HEK293 (cell line): ENCODE data around the gene CACYBP.

ENCODE experiments used
- CTCF ChIA-PET: fragments of 350-600 bp; formaldehyde crosslinking; extraction: SDS; loops from one replicate; lab custom pipeline; 2021; ENCODE audit warnings: antibody characterized with exemption; lab: Yijun Ruan, JAX
- POLR2A ChIA-PET: fragments of 300-600 bp; formaldehyde crosslinking; extraction: SDS; loops from one replicate; lab custom pipeline; 2020; ENCODE audit warnings: antibody characterized with exemption, inconsistent platforms; lab: Yijun Ruan, JAX
- H3K27ac ChIP-seq: fragments of 200-500 bp; sonication (Bioruptor generic); 2 replicates; pipeline ENCODE4 v1.5.1; 2014; ENCODE audit warnings: low read depth, low read length, control low read depth, inconsistent platforms; ENCODE audit errors: extremely low read depth
- H3K36me3 ChIP-seq, 2 experiments: fragments of 200-500 bp in 1 of 2; sonication (Bioruptor generic) in 1 of 2; 1 replicate in 1 of 2; 2 replicates in 1 of 2; pipeline ENCODE4 v1.5.1; 2014 to 2017; ENCODE audit warnings: inconsistent platforms in 2 of 2, low read length in 2 of 2; ENCODE audit not compliant: control insufficient read depth in 2 of 2, insufficient read depth in 1 of 2
- H3K4me1 ChIP-seq: fragments of 200-500 bp; sonication (Bioruptor generic); 2 replicates; pipeline ENCODE4 v1.5.1; 2014; ENCODE audit warnings: mild to moderate bottlenecking, low read length, inconsistent platforms; ENCODE audit not compliant: control insufficient read depth, insufficient read depth
- H3K4me3 ChIP-seq: 2 replicates; pipeline ENCODE4 v1.5.1; 2011; ENCODE audit warnings: low read depth, mild to moderate bottlenecking, control low read depth, low read length, moderate library complexity
- H3K9me3 ChIP-seq: fragments of 200-500 bp; sonication (Bioruptor generic); 2 replicates; pipeline ENCODE4 v1.5.1; 2014; ENCODE audit warnings: low read depth, low read length, inconsistent platforms; ENCODE audit not compliant: control insufficient read depth, insufficient read depth
- GFI1B ChIP-seq: fragments of 450-650 bp; formaldehyde crosslinking; IDR thresholded peaks from 2 replicates; pipeline ENCODE4 v1.5.1; 2016; ENCODE audit warnings: missing biosample characterization, missing genetic modification characterization
- KLF1 ChIP-seq: fragments of 450-650 bp; formaldehyde crosslinking; IDR thresholded peaks from 2 replicates; pipeline ENCODE4 v1.5.1; 2016; ENCODE audit warnings: missing biosample characterization, missing genetic modification characterization
- KLF9 ChIP-seq: fragments of 450-650 bp; formaldehyde crosslinking; IDR thresholded peaks from 2 replicates; pipeline ENCODE4 v1.5.1; 2016; ENCODE audit warnings: missing biosample characterization, missing genetic modification characterization, low read depth
- SCRT2 ChIP-seq: fragments of 450-650 bp; formaldehyde crosslinking; IDR thresholded peaks from 2 replicates; pipeline ENCODE4 v1.5.1; 2016; ENCODE audit warnings: missing biosample characterization, missing genetic modification characterization
- ZBTB48 ChIP-seq: fragments of 450-650 bp; formaldehyde crosslinking; IDR thresholded peaks from 2 replicates; pipeline ENCODE4 v1.5.1; 2016; ENCODE audit warnings: missing biosample characterization, missing genetic modification characterization
- ZFHX2 ChIP-seq: fragments of 450-650 bp; formaldehyde crosslinking; conservative IDR thresholded peaks from 2 replicates; pipeline ENCODE4 v1.5.1; 2016; ENCODE audit warnings: missing biosample characterization, missing genetic modification characterization
- ZNF37A ChIP-seq: fragments of 450-650 bp; IDR thresholded peaks from 2 replicates; pipeline ENCODE4 v1.5.1; 2018; ENCODE audit warnings: missing biosample characterization, missing genetic modification characterization
- ZNF544 ChIP-seq: fragments of 450-650 bp; formaldehyde crosslinking; IDR thresholded peaks from 2 replicates; pipeline ENCODE4 v1.5.0; 2017; ENCODE audit warnings: missing biosample characterization, missing genetic modification characterization
- ZNF555 ChIP-seq: fragments of 450-650 bp; formaldehyde crosslinking; conservative IDR thresholded peaks from 2 replicates; pipeline ENCODE4 v1.5.1; 2017; ENCODE audit warnings: missing biosample characterization, mild to moderate bottlenecking, missing genetic modification characterization, inconsistent platforms
- ZNF558 ChIP-seq: fragments of 450-650 bp; formaldehyde crosslinking; IDR thresholded peaks from 2 replicates; pipeline ENCODE4 v1.5.1; 2016; ENCODE audit warnings: missing biosample characterization, missing genetic modification characterization
- ZNF670 ChIP-seq: fragments of 450-650 bp; formaldehyde crosslinking; IDR thresholded peaks from 2 replicates; pipeline ENCODE4 v1.5.1; 2016; ENCODE audit warnings: missing biosample characterization, missing genetic modification characterization, low read depth
- ZSCAN23 ChIP-seq: fragments of 450-650 bp; formaldehyde crosslinking; IDR thresholded peaks from 2 replicates; pipeline ENCODE4 v1.5.1; 2016; ENCODE audit warnings: missing biosample characterization, missing genetic modification characterization
- TF ChIP-seq, protein P1 (sequence below): fragments of 450-650 bp; formaldehyde crosslinking; IDR thresholded peaks from 2 replicates; pipeline ENCODE4 v1.5.1; 2016; ENCODE audit warnings: missing biosample characterization, missing genetic modification characterization, borderline replicate concordance
- TF ChIP-seq, protein P2 (sequence below): fragments of 450-650 bp; formaldehyde crosslinking; IDR thresholded peaks from 2 replicates; pipeline ENCODE4 v1.5.1; 2017; ENCODE audit warnings: missing biosample characterization, missing genetic modification characterization
- TF ChIP-seq, protein P3 (sequence below): fragments of 450-650 bp; formaldehyde crosslinking; IDR thresholded peaks from 2 replicates; pipeline ENCODE4 v1.5.1; 2016; ENCODE audit warnings: missing biosample characterization, missing genetic modification characterization, borderline replicate concordance
- TF ChIP-seq, protein P4 (sequence below): fragments of 450-650 bp; formaldehyde crosslinking; IDR thresholded peaks from 2 replicates; pipeline ENCODE4 v1.5.1; 2017; ENCODE audit warnings: missing biosample characterization, missing genetic modification characterization
- TF ChIP-seq, protein P5 (sequence below): fragments of 450-650 bp; formaldehyde crosslinking; IDR thresholded peaks from 2 replicates; pipeline ENCODE4 v1.5.1; 2016; ENCODE audit warnings: missing biosample characterization, missing genetic modification characterization

Gene CACYBP

DNA sequence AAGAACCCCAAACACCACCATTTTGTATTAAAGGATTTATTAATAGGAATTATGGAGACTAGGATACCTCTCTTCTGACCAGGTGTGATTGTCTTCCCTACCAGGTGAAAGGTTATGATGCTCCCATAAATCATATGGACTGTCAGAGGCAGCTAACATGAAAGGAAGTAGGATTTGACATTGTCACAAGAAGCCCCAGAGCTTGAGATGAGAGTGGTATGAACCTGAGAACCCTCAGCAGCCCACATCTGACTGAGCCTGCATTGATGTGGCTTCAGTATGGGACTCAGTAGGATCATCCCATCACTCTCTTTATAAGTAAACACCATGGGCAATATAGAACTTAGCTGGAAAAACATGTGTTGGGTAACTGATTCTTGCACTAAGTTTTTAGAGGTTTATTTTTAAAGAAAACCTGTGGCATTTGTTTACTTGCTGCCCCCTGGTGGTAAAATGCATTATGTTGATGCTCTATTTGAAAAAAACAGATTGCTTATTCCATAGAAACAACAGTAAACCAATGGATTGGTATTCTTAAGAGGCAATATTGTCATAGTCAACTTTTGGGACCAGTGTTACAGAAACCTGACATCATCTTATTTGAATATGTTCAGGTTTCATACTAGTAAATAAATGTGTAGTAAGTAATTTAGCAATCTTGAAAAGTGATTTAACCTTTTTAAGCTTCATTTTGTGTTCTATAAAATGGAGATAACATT, 16.6 kb upstream of the CACYBP start (continued):
- TF ChIP-seq, protein P1, sequence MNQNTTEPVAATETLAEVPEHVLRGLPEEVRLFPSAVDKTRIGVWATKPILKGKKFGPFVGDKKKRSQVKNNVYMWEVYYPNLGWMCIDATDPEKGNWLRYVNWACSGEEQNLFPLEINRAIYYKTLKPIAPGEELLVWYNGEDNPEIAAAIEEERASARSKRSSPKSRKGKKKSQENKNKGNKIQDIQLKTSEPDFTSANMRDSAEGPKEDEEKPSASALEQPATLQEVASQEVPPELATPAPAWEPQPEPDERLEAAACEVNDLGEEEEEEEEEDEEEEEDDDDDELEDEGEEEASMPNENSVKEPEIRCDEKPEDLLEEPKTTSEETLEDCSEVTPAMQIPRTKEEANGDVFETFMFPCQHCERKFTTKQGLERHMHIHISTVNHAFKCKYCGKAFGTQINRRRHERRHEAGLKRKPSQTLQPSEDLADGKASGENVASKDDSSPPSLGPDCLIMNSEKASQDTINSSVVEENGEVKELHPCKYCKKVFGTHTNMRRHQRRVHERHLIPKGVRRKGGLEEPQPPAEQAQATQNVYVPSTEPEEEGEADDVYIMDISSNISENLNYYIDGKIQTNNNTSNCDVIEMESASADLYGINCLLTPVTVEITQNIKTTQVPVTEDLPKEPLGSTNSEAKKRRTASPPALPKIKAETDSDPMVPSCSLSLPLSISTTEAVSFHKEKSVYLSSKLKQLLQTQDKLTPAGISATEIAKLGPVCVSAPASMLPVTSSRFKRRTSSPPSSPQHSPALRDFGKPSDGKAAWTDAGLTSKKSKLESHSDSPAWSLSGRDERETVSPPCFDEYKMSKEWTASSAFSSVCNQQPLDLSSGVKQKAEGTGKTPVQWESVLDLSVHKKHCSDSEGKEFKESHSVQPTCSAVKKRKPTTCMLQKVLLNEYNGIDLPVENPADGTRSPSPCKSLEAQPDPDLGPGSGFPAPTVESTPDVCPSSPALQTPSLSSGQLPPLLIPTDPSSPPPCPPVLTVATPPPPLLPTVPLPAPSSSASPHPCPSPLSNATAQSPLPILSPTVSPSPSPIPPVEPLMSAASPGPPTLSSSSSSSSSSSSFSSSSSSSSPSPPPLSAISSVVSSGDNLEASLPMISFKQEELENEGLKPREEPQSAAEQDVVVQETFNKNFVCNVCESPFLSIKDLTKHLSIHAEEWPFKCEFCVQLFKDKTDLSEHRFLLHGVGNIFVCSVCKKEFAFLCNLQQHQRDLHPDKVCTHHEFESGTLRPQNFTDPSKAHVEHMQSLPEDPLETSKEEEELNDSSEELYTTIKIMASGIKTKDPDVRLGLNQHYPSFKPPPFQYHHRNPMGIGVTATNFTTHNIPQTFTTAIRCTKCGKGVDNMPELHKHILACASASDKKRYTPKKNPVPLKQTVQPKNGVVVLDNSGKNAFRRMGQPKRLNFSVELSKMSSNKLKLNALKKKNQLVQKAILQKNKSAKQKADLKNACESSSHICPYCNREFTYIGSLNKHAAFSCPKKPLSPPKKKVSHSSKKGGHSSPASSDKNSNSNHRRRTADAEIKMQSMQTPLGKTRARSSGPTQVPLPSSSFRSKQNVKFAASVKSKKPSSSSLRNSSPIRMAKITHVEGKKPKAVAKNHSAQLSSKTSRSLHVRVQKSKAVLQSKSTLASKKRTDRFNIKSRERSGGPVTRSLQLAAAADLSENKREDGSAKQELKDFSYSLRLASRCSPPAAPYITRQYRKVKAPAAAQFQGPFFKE (tag by site-specific recombination), result no peak
- TF ChIP-seq SCRT2 (tag by site-specific recombination) (peak; percentile 81), ZNF558 (tag by site-specific recombination) (no peak), ZBTB48 (tag by site-specific recombination) (no peak)
- TF ChIP-seq, protein P2, sequence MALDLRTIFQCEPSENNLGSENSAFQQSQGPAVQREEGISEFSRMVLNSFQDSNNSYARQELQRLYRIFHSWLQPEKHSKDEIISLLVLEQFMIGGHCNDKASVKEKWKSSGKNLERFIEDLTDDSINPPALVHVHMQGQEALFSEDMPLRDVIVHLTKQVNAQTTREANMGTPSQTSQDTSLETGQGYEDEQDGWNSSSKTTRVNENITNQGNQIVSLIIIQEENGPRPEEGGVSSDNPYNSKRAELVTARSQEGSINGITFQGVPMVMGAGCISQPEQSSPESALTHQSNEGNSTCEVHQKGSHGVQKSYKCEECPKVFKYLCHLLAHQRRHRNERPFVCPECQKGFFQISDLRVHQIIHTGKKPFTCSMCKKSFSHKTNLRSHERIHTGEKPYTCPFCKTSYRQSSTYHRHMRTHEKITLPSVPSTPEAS (tag by site-specific recombination), result no peak

DNA sequence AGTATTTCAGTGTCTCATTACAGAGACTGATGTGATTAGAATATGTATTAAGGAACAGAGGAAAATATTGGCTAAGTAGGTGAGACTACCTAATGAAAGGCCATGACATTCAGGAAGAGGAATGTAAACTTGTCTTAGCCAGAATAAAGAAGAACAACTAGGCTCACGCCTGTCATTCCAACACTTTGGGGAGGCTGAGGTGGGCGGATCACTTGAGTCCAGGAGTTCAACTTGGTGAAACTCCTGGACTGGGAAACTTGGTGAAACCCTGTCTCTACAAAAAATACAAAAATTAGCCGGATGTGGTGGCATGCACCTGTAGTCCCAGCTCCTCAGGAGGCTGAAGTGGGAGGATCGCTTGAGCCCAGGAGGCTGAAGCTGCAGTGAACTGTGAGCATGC, 14.8 kb upstream of the CACYBP start:
- POLR2A ChIA-PET, result interaction anchor here (0.5 kb wide), 1 partner anchor 125 kb away, joined by 4 read pairs; no protein-coding TSS in a partner anchor
- H3K36me3 ChIP-seq, result peaks cover 0 to 8% of the 10 kb centered on the region in 2 experiments; a peak in 1 of 3 replicates

DNA sequence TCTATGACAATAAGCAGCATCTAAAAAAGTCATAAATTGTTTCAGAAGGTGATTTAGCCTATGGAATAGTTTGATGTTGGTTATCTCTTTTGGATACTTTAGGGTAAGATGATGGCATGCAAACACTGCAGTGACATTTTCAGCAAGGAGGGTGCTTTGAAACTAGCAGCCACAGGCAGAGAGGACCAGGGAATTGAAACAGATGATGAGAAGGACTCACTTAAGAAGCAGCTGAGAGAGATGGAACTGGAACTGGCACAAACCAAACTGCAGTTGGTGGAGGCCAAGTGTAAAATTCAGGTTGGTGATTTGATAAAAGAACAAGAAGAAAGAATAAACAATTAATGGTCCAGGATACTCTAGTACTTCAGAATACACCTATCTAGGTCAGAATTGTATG, 11.2 kb upstream of the CACYBP start:
- H3K27ac ChIP-seq, result no peak overlapping the region
- ChIA-PET POLR2A (interaction anchor here (1.7 kb wide), 1 partner anchor 10 kb away, joined by 7 read pairs; no protein-coding TSS in a partner anchor), CTCF (interaction anchor here (1.2 kb wide), 1 partner anchor 105 kb away, joined by 3 read pairs; no protein-coding TSS in a partner anchor)
- H3K9me3 ChIP-seq, result no peaks in the 10 kb centered on the region
- no peaks in the 10 kb centered on the region for H3K36me3 ChIP-seq
- no peak overlapping the region for H3K4me3 ChIP-seq
- H3K4me1 ChIP-seq, result peaks cover 8% of the 10 kb centered on the region; the same call in 1 of the 2 replicates
- no peak for TF ChIP-seq KLF9 (tag by site-specific recombination)
- TF ChIP-seq, protein P3, sequence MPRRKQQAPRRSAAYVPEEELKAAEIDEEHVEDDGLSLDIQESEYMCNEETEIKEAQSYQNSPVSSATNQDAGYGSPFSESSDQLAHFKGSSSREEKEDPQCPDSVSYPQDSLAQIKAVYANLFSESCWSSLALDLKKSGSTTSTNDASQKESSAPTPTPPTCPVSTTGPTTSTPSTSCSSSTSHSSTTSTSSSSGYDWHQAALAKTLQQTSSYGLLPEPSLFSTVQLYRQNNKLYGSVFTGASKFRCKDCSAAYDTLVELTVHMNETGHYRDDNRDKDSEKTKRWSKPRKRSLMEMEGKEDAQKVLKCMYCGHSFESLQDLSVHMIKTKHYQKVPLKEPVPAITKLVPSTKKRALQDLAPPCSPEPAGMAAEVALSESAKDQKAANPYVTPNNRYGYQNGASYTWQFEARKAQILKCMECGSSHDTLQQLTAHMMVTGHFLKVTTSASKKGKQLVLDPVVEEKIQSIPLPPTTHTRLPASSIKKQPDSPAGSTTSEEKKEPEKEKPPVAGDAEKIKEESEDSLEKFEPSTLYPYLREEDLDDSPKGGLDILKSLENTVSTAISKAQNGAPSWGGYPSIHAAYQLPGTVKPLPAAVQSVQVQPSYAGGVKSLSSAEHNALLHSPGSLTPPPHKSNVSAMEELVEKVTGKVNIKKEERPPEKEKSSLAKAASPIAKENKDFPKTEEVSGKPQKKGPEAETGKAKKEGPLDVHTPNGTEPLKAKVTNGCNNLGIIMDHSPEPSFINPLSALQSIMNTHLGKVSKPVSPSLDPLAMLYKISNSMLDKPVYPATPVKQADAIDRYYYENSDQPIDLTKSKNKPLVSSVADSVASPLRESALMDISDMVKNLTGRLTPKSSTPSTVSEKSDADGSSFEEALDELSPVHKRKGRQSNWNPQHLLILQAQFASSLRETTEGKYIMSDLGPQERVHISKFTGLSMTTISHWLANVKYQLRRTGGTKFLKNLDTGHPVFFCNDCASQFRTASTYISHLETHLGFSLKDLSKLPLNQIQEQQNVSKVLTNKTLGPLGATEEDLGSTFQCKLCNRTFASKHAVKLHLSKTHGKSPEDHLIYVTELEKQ, result no peak
- TF ChIP-seq ZNF670 (tag by site-specific recombination), result no peak
- TF ChIP-seq, protein P4, sequence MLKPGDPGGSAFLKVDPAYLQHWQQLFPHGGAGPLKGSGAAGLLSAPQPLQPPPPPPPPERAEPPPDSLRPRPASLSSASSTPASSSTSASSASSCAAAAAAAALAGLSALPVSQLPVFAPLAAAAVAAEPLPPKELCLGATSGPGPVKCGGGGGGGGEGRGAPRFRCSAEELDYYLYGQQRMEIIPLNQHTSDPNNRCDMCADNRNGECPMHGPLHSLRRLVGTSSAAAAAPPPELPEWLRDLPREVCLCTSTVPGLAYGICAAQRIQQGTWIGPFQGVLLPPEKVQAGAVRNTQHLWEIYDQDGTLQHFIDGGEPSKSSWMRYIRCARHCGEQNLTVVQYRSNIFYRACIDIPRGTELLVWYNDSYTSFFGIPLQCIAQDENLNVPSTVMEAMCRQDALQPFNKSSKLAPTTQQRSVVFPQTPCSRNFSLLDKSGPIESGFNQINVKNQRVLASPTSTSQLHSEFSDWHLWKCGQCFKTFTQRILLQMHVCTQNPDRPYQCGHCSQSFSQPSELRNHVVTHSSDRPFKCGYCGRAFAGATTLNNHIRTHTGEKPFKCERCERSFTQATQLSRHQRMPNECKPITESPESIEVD, result no peak
- no peak for TF ChIP-seq KLF1 (tag by site-specific recombination)
- no peak for TF ChIP-seq ZNF37A (tag by site-specific recombination)
- TF ChIP-seq ZNF558 (tag by site-specific recombination), result no peak
- no peak for TF ChIP-seq GFI1B (tag by site-specific recombination)
- TF ChIP-seq ZNF544 (tag by site-specific recombination), result no peak
- TF ChIP-seq ZSCAN23 (tag by site-specific recombination), result no peak

More for the DNA sequence above, 14.8 kb upstream of the CACYBP start:
- no peaks in the 10 kb centered on the region for H3K4me1 ChIP-seq
- no peaks in the 10 kb centered on the region for H3K9me3 ChIP-seq
- CTCF ChIA-PET, result interaction anchor here (0.9 to 3.3 kb wide), 3 partner anchors 13 to 214 kb away, joined by 3 to 19 read pairs (median 6); no protein-coding TSS in a partner anchor
- no peak overlapping the region for H3K27ac ChIP-seq
- no peak overlapping the region for H3K4me3 ChIP-seq
- TF ChIP-seq ZFHX2 (tag by site-specific recombination) (no peak), ZNF555 (tag by site-specific recombination) (no peak)
- TF ChIP-seq, protein P5, sequence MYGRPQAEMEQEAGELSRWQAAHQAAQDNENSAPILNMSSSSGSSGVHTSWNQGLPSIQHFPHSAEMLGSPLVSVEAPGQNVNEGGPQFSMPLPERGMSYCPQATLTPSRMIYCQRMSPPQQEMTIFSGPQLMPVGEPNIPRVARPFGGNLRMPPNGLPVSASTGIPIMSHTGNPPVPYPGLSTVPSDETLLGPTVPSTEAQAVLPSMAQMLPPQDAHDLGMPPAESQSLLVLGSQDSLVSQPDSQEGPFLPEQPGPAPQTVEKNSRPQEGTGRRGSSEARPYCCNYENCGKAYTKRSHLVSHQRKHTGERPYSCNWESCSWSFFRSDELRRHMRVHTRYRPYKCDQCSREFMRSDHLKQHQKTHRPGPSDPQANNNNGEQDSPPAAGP (tag by site-specific recombination), result no peak
